ENCODE measurements around the gene IFNAR1. TPM values are rescaled to one million over a fixed set of nuclear protein-coding genes. Genes with fewer than 3 reads are reported as not detected.
"Not testable (repeated sequence)": the region's sequence is repeated elsewhere in the genome, so short reads cannot be mapped to it uniquely, and the experiment has no call there.

The IFNAR1 gene
- total RNA-seq, 2 donors from 2014 or later: 11.7 to 16.9 TPM

DNA sequence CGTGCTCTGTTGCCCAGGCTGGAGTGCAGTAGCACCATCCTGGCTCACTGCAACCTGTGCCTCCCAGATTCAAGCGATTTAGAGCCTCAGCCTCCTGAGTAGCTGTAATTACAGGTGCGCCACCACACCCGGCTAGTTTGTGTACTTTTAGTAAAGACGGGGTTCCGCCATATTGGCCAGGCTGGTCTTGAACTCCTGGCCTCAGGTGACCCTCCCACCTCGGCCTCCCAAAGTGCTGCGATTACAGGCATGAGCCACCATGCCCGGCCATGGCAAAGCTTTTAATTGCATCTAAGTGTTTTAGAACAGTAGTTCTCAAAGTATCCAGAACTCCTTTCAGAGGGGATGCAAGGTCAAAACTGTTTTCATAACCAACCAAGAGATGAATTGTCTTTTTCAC, 53.3 kb downstream of the IFNAR1 start:
- H3K9ac ChIP-seq (ENCODE audit: extremely low read depth, low read length, poor library complexity, severe bottlenecking): no peak overlapping the region
- no peaks in the 10 kb centered on the region for H3K9me3 ChIP-seq (ENCODE audit: control insufficient read depth, low read length)
- H3K4me3 ChIP-seq (ENCODE audit: low read length): no peak overlapping the region
- TF ChIP-seq CTCF (conservative IDR thresholded peaks at IDR 0.05): no peak
- no peaks in the 10 kb centered on the region for H3K27me3 ChIP-seq (ENCODE audit: control insufficient read depth, insufficient read depth, low read length, poor library complexity, severe bottlenecking)
- no peaks in the 10 kb centered on the region for H3K9me3 Mint-ChIP-seq
- H3K4me3 Mint-ChIP-seq: no peak overlapping the region
- WGBS, 2 experiments (ENCODE audit: insufficient coverage in 1 of 2, insufficient read length in 1 of 2): 93 to 96% methylated on average over 9 of the region's 9 CpGs
- H3K27me3 Mint-ChIP-seq (ENCODE audit: insufficient read depth): no peaks in the 10 kb centered on the region
- H3K27ac Mint-ChIP-seq: no peak overlapping the region
- H3K36me3 ChIP-seq (ENCODE audit: control insufficient read depth, insufficient read depth, low read length): no peaks in the 10 kb centered on the region
- H3K4me1 ChIP-seq (ENCODE audit: control insufficient read depth, insufficient read depth, low read length): no peaks in the 10 kb centered on the region
- no peaks in the 10 kb centered on the region for H3K36me3 Mint-ChIP-seq (ENCODE audit: low read depth)
- no peak for DNase-seq
- H3K27ac ChIP-seq (ENCODE audit: low read depth, low read length): no peak overlapping the region
- H3K4me1 Mint-ChIP-seq: no peaks in the 10 kb centered on the region

GRCh38 chr21:33379934-33380333, 55.2 kb downstream of the IFNAR1 start:
- 93 to 100% methylated on average over 1 of the region's 1 CpG for WGBS, 2 experiments (ENCODE audit: insufficient coverage in 1 of 2, insufficient read length in 1 of 2)
- DNase-seq; H3K4me1 Mint-ChIP-seq; H3K4me3 ChIP-seq (ENCODE audit: low read length); H3K36me3 ChIP-seq (ENCODE audit: control insufficient read depth, insufficient read depth, low read length); H3K27ac ChIP-seq (ENCODE audit: low read depth, low read length); H3K27me3 ChIP-seq (ENCODE audit: control insufficient read depth, insufficient read depth, low read length, poor library complexity, severe bottlenecking); H3K9me3 Mint-ChIP-seq; H3K9me3 ChIP-seq (ENCODE audit: control insufficient read depth, low read length); H3K9ac ChIP-seq (ENCODE audit: extremely low read depth, low read length, poor library complexity, severe bottlenecking); H3K27me3 Mint-ChIP-seq (ENCODE audit: insufficient read depth); H3K36me3 Mint-ChIP-seq (ENCODE audit: low read depth); H3K27ac Mint-ChIP-seq; H3K4me3 Mint-ChIP-seq; H3K4me1 ChIP-seq (ENCODE audit: control insufficient read depth, insufficient read depth, low read length): not testable (repeated sequence)

- Mint-ChIP-seq H3K36me3 (ENCODE audit: low read depth) (no peaks in the 10 kb centered on the region), H3K27ac (no peak overlapping the region), H3K4me1 (no peaks in the 10 kb centered on the region), H3K27me3 (ENCODE audit: insufficient read depth) (no peaks in the 10 kb centered on the region), H3K4me3 (no peak overlapping the region), H3K9me3 (no peaks in the 10 kb centered on the region)
- TF ChIP-seq CTCF (conservative IDR thresholded peaks at IDR 0.05): no peak
- H3K9me3 ChIP-seq (ENCODE audit: control insufficient read depth, low read length): no peaks in the 10 kb centered on the region
- H3K36me3 ChIP-seq (ENCODE audit: control insufficient read depth, insufficient read depth, low read length): no peaks in the 10 kb centered on the region
- H3K4me1 ChIP-seq (ENCODE audit: control insufficient read depth, insufficient read depth, low read length): no peaks in the 10 kb centered on the region
- H3K27ac ChIP-seq (ENCODE audit: low read depth, low read length): no peak overlapping the region
- 66 to 71% methylated on average over 6 to 11 of the region's 11 CpGs for WGBS, 2 experiments (ENCODE audit: insufficient coverage in 1 of 2, insufficient read length in 1 of 2)
- no peaks in the 10 kb centered on the region for H3K27me3 ChIP-seq (ENCODE audit: control insufficient read depth, insufficient read depth, low read length, poor library complexity, severe bottlenecking)
- no peak overlapping the region for H3K9ac ChIP-seq (ENCODE audit: extremely low read depth, low read length, poor library complexity, severe bottlenecking)
- DNase-seq: peak; percentile 80
- no peak overlapping the region for H3K4me3 ChIP-seq (ENCODE audit: low read length)
Observed at GRCh38 chr21:33380483-33380998, 55.8 kb downstream of the IFNAR1 start.

GRCh38 chr21:33381381-33381780, 56.6 kb downstream of the IFNAR1 start:
- not testable (repeated sequence) for H3K4me1 Mint-ChIP-seq; DNase-seq; H3K27me3 ChIP-seq (ENCODE audit: control insufficient read depth, insufficient read depth, low read length, poor library complexity, severe bottlenecking); H3K9me3 ChIP-seq (ENCODE audit: control insufficient read depth, low read length); H3K27ac ChIP-seq (ENCODE audit: low read depth, low read length); H3K4me1 ChIP-seq (ENCODE audit: control insufficient read depth, insufficient read depth, low read length); H3K36me3 ChIP-seq (ENCODE audit: control insufficient read depth, insufficient read depth, low read length); H3K4me3 Mint-ChIP-seq; H3K9ac ChIP-seq (ENCODE audit: extremely low read depth, low read length, poor library complexity, severe bottlenecking); H3K27ac Mint-ChIP-seq; H3K27me3 Mint-ChIP-seq (ENCODE audit: insufficient read depth); H3K4me3 ChIP-seq (ENCODE audit: low read length); H3K9me3 Mint-ChIP-seq; H3K36me3 Mint-ChIP-seq (ENCODE audit: low read depth)
- WGBS, 2 experiments (ENCODE audit: insufficient coverage in 1 of 2, insufficient read length in 1 of 2): 89 to 90% methylated on average over 2 to 6 of the region's 6 CpGs
